IMR-90 (cell line): ENCODE measurements around the gene CRACR2B. TPM values are rescaled to one million over a fixed set of nuclear protein-coding genes. Genes with fewer than 3 reads are reported as not detected.

Experiments used
- ATAC-seq: fragments of 200-7000 bp; cut with Tn5 transposase; 2 replicates; pipeline ENCODE4 v1.9.1; 2020; ENCODE audit warnings: low read depth, mild to moderate bottlenecking, moderate library complexity
- BruUV-seq: library from RNA; stranded (reverse); fragments of 400-500 nt; replicated peaks from 2 replicates; lab custom pipeline; 2021; lab: Mats Ljungman, UMichigan
- CTCF ChIA-PET: fragments of 300-600 bp; formaldehyde crosslinking; extraction: SDS; loops from one replicate; lab custom pipeline; 2021; ENCODE audit warnings: antibody characterized with exemption; lab: Yijun Ruan, JAX
- POLR2A ChIA-PET: fragments of 300-600 bp; sonication (Branson Sonifier 250); formaldehyde crosslinking; loops from one replicate; lab custom pipeline; 2022; ENCODE audit warnings: antibody characterized with exemption; ENCODE audit not compliant: unreplicated experiment; lab: Charles Lee
- DNase-seq: peaks from one replicate; pipeline ENCODE4 v3.0.0; 2013
- H2AFZ ChIP-seq: replicated peaks from 2 replicates; pipeline ENCODE3; 2013; ENCODE audit warnings: low read length, mild to moderate bottlenecking; ENCODE audit not compliant: poor library complexity
- H2AK5ac ChIP-seq: 2 replicates; pipeline ENCODE4 v1.6.1; 2013; ENCODE audit warnings: low read depth, low read length, inconsistent platforms
- H2AK9ac ChIP-seq: replicated peaks from 2 replicates; pipeline ENCODE3; 2013; ENCODE audit warnings: mild to moderate bottlenecking, low read depth, low read length, moderate library complexity; ENCODE audit not compliant: poor library complexity
- H2BK120ac ChIP-seq: 2 replicates; pipeline ENCODE4 v1.6.1; 2013; ENCODE audit warnings: low read depth, low read length, inconsistent platforms
- H2BK15ac ChIP-seq: 3 replicates; pipeline ENCODE4 v1.6.1; 2013; ENCODE audit warnings: low read depth, low read length, inconsistent platforms
- H2BK20ac ChIP-seq: 2 replicates; pipeline ENCODE4 v1.6.1; 2013; ENCODE audit warnings: low read depth, mild to moderate bottlenecking, inconsistent platforms, low read length, moderate library complexity
- H2BK5ac ChIP-seq: 2 replicates; pipeline ENCODE4 v1.6.1; 2013; ENCODE audit warnings: mild to moderate bottlenecking, low read depth, low read length, inconsistent platforms; ENCODE audit not compliant: poor library complexity, severe bottlenecking
- H3K14ac ChIP-seq: replicated peaks from 2 replicates; pipeline ENCODE4 v1.6.1; 2013; ENCODE audit warnings: low read depth, low read length, inconsistent platforms
- H3K18ac ChIP-seq: 2 replicates; pipeline ENCODE4 v1.6.1; 2013; ENCODE audit warnings: low read depth, low read length, control low read depth
- H3K23ac ChIP-seq: 2 replicates; pipeline ENCODE4 v1.6.1; 2013; ENCODE audit warnings: low read depth, low read length, inconsistent platforms
- H3K27ac ChIP-seq: 2 replicates; pipeline ENCODE4 v1.5.1; 2013; ENCODE audit warnings: mild to moderate bottlenecking, control low read depth, low read length; ENCODE audit not compliant: insufficient read depth
- H3K27me3 ChIP-seq: 2 replicates; pipeline ENCODE4 v1.6.1; 2013; ENCODE audit warnings: low read length; ENCODE audit not compliant: control insufficient read depth, insufficient read depth
- H3K36me3 ChIP-seq: 2 replicates; pipeline ENCODE4 v1.6.1; 2013; ENCODE audit warnings: low read length, mixed read lengths; ENCODE audit not compliant: control insufficient read depth, insufficient read depth
- H3K4ac ChIP-seq: 2 replicates; pipeline ENCODE4 v1.6.1; 2013; ENCODE audit warnings: low read depth, low read length, inconsistent platforms
- H3K4me1 ChIP-seq: 2 replicates; pipeline ENCODE4 v1.6.1; 2013; ENCODE audit warnings: low read length, mixed read lengths; ENCODE audit not compliant: control insufficient read depth, insufficient read depth
- H3K4me2 ChIP-seq: 2 replicates; pipeline ENCODE4 v1.6.1; 2013; ENCODE audit warnings: low read depth, mild to moderate bottlenecking, control low read depth, low read length, moderate library complexity
- H3K4me3 ChIP-seq: 2 replicates; pipeline ENCODE4 v1.5.1; 2013; ENCODE audit warnings: low read depth, mild to moderate bottlenecking, control low read depth, low read length, moderate library complexity; ENCODE audit not compliant: insufficient read depth
- H3K56ac ChIP-seq: 2 replicates; pipeline ENCODE4 v1.6.1; 2013; ENCODE audit warnings: low read length, inconsistent platforms; ENCODE audit not compliant: insufficient read depth; ENCODE audit errors: extremely low read depth
- H3K79me1 ChIP-seq, 2 experiments: 2 replicates each; pipeline ENCODE4 v1.6.1; 2013; ENCODE audit warnings: low read length in 2 of 2, inconsistent platforms in 1 of 2, low read depth in 1 of 2
- H3K9ac ChIP-seq: 2 replicates; pipeline ENCODE4 v1.6.1; 2013; ENCODE audit warnings: low read depth, low read length, control low read depth
- H3K9me1 ChIP-seq: 2 replicates; pipeline ENCODE4 v1.6.1; 2013; ENCODE audit warnings: low read length, inconsistent platforms; ENCODE audit not compliant: insufficient read depth
- H3K9me3 ChIP-seq: 2 replicates; pipeline ENCODE4 v1.6.1; 2013; ENCODE audit warnings: low read length; ENCODE audit not compliant: control insufficient read depth, insufficient read depth
- H4K20me1 ChIP-seq: 2 replicates; pipeline ENCODE4 v1.6.1; 2013; ENCODE audit warnings: low read length, inconsistent platforms; ENCODE audit not compliant: insufficient read depth
- H4K5ac ChIP-seq: 2 replicates; pipeline ENCODE4 v1.6.1; 2013; ENCODE audit warnings: mild to moderate bottlenecking, low read depth, low read length, control low read depth
- H4K8ac ChIP-seq, 2 experiments: 2 replicates each; pipeline ENCODE4 v1.6.1; 2013; ENCODE audit warnings: low read depth in 2 of 2, low read length in 2 of 2, control low read depth in 1 of 2, inconsistent platforms in 1 of 2
- H4K91ac ChIP-seq: 2 replicates; pipeline ENCODE4 v1.6.1; 2013; ENCODE audit warnings: low read depth, low read length, inconsistent platforms; ENCODE audit not compliant: insufficient read depth
- BHLHE40 ChIP-seq: fragments of 150-350 bp; IDR thresholded peaks from 2 replicates; pipeline ENCODE4 v1.6.1; 2016; ENCODE audit warnings: mild to moderate bottlenecking, low read depth, low read length
- CEBPB ChIP-seq: IDR thresholded peaks from 2 replicates; pipeline ENCODE4 v1.6.1; 2012; ENCODE audit warnings: low read depth, low read length, improper control_type of control experiment
- CHD1 ChIP-seq: IDR thresholded peaks from 2 replicates; pipeline ENCODE4 v1.6.1; 2012; ENCODE audit warnings: low read depth, low read length, improper control_type of control experiment
- FOS ChIP-seq: fragments of 150-350 bp; IDR thresholded peaks from 2 replicates; pipeline ENCODE4 v1.6.1; 2016; ENCODE audit warnings: low read depth, low read length
- MAFK ChIP-seq: IDR thresholded peaks from 2 replicates; pipeline ENCODE4 v1.6.1; 2012; ENCODE audit warnings: low read depth, low read length, improper control_type of control experiment
- MAZ ChIP-seq: IDR thresholded peaks from 2 replicates; pipeline ENCODE4 v1.6.1; 2012; ENCODE audit warnings: low read depth, mild to moderate bottlenecking, low read length, improper control_type of control experiment, moderate library complexity, borderline replicate concordance
- NFE2L2 ChIP-seq: fragments of 150-350 bp; IDR thresholded peaks from 2 replicates; pipeline ENCODE4 v1.6.1; 2016; ENCODE audit warnings: low read depth, mild to moderate bottlenecking, low read length
- POLR2A ChIP-seq: IDR thresholded peaks from 2 replicates; pipeline ENCODE4 v1.6.1; 2012; ENCODE audit warnings: mild to moderate bottlenecking, low read depth, low read length
- RCOR1 ChIP-seq: IDR thresholded peaks from 2 replicates; pipeline ENCODE4 v1.6.1; 2012; ENCODE audit warnings: mild to moderate bottlenecking, low read length, improper control_type of control experiment; ENCODE audit not compliant: insufficient replicate concordance
- RFX5 ChIP-seq: IDR thresholded peaks from 2 replicates; pipeline ENCODE4 v1.8.0; 2012; ENCODE audit warnings: low read depth, mild to moderate bottlenecking, low read length, moderate library complexity
- SMC3 ChIP-seq: fragments of 150-350 bp; IDR thresholded peaks from 2 replicates; pipeline ENCODE4 v1.6.1; 2016; ENCODE audit warnings: low read depth, mild to moderate bottlenecking, antibody characterized with exemption, low read length, moderate library complexity
- WGBS, 2 experiments: methylation state at CpG; one replicate each; pipeline versions ENCODE4 v1.1.5 to v1.1.7; 2013; ENCODE audit warnings: missing lambda C conversion rate in 2 of 2; ENCODE audit not compliant: insufficient read length in 1 of 2; ENCODE audit errors: extremely low coverage in 2 of 2; 5-methylcytosine and 5-hydroxymethylcytosine counted together
- dilution Hi-C: fragments of 300-500 bp; cut with HindIII; formaldehyde crosslinking; loops from one replicate; pipeline ENCODE4 v1.14.3; 2018; ENCODE audit warnings: low sequenced_read_pairs; ENCODE audit not compliant: unreplicated experiment
- in situ Hi-C: fragments of 300-500 bp; cut with MboI; formaldehyde crosslinking; loops from 3 replicates; pipeline ENCODE4 v1.14.3; 2019; ENCODE audit warnings: low sequenced_read_pairs, inconsistent platforms, mixed read lengths
- intact Hi-C: fragments of 100-400 bp; cut with micrococcal nuclease; formaldehyde crosslinking; loops from 2 replicates; pipeline ENCODE4 v1.10.0; 2022
- polyA plus RNA-seq, 3 experiments: library from polyadenylated mRNA; depleted of rRNA; stranded (reverse); fragments of >200 nt; gene quantifications; 2 replicates each; pipeline ENCODE4 v1.2.3, GENCODE V29; 2012; ENCODE audit warnings: low replicate concordance in 1 of 3
- total RNA-seq: library from RNA; depleted of rRNA; stranded (reverse); fragments of >200 nt; gene quantifications from 2 replicates; pipeline ENCODE4 v1.2.3, GENCODE V29; 2012
- TF ChIP-seq, protein P1 (sequence below): conservative IDR thresholded peaks from 2 replicates; pipeline ENCODE4 v1.5.1; 2012; ENCODE audit warnings: mild to moderate bottlenecking, low read depth, low read length, improper control_type of control experiment
- TF ChIP-seq, protein P2 (sequence below): fragments of 150-350 bp; IDR thresholded peaks from 2 replicates; pipeline ENCODE4 v1.6.1; 2017; ENCODE audit warnings: mild to moderate bottlenecking, antibody characterized with exemption, low read length, low read depth
- TF ChIP-seq, protein P3 (sequence below): fragments of 150-350 bp; IDR thresholded peaks from 2 replicates; pipeline ENCODE4 v1.6.1; 2016; ENCODE audit warnings: low read depth, mild to moderate bottlenecking, low read length, moderate library complexity, borderline replicate concordance

CRACR2B gene
- total and polyA plus RNA-seq, 2 of the 4 experiments (the other 2 are of a cell fraction): 0.54 to 2.5 TPM

DNA sequence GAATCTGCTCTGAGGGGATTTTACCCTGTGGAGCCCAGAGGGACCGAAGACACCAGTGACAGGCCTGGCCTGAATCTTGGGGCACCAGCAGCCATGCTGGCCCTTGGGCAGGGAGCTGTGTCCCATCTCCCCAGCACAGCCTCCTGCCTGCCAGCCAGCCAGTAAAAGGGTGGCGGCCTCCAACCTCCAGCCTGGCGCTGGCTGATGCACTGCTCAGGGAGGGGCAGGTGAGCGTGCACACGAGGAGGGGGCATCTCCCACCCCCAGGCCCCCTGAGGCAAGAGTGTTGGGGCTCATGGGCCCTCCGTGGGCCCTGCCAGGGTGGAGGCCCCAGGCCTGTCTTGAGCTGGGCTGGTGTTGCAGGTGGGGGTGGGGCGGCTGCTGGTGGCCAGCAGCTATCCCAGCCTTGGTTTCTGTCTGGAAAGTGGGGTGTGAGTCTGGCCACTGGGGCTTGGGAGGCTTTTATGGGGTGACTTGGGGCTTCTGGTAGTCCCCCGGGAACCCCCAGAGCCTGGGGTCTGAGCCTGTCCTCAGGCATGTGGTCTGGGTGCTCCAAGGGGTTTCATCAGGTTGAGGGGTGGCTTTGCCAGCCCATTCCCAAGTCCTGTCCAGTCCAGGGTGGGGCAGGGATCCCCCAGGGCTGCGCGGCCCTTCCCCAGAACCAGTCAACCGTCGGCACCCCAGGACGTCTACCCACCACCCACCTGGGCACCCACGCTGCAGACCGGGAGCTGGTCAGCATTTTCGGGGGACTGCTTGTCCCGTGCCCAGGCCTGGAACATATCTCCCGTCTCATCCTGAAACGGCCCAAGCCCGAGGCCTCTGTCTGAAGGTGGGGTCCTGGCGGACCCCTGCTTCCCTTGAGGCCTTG is 32.8 kb downstream of the CRACR2B start:
- CTCF ChIA-PET: interaction anchor here (0.6 kb wide), 1 partner anchor 38 kb away, joined by 3 read pairs; no protein-coding TSS in a partner anchor
- Histone ChIP-seq H2AFZ (no peak overlapping the region), H4K91ac (no peak overlapping the region), H3K4ac (no peak overlapping the region), H3K79me1 (peaks cover 24 to 81% of the 10 kb centered on the region in 2 experiments), H3K9me3 (no peaks in the 10 kb centered on the region), H3K4me3 (no peak overlapping the region), H2AK9ac (peak overlapping the region; percentile 53), H3K18ac (no peak overlapping the region), H2BK15ac (no peak overlapping the region), H3K27me3 (no peaks in the 10 kb centered on the region), H3K4me2 (no peak overlapping the region; the same call in 1 of the 2 replicates), H2AK5ac (peak overlapping the region; percentile 31; the same call in 1 of the 2 replicates), H4K20me1 (peaks cover 60% of the 10 kb centered on the region), H3K9me1 (peaks cover 3% of the 10 kb centered on the region; the same call in 1 of the 2 replicates), H2BK5ac (no peak overlapping the region), H3K23ac (no peak overlapping the region), H3K36me3 (peaks cover 31% of the 10 kb centered on the region), H3K14ac (no peak overlapping the region), H3K9ac (no peak overlapping the region), H4K8ac (0 out of 4 replicates have a peak overlapping the region, but pooled peaks of 1 of the 2 experiments have one; percentile 57), H3K56ac (no peak overlapping the region), H4K5ac (no peak overlapping the region), H2BK20ac (no peak overlapping the region), H2BK120ac (no peak overlapping the region), H3K27ac (no peak overlapping the region), H3K4me1 (peaks cover 12% of the 10 kb centered on the region)
- no TSS peak for BruUV-seq
- POLR2A ChIA-PET: interaction anchor here (0.6 to 1.3 kb wide), 2 partner anchors 16 to 723 kb away, joined by 3 to 12 read pairs; no protein-coding TSS in a partner anchor
- dilution Hi-C loops: no loop called here
- WGBS, 2 experiments: 83% methylated on average over 11 of the region's 21 CpGs; no CpG with 5 or more reads in 1 of the 2 experiments
- ATAC-seq (no peak), DNase-seq (no peak)
- in situ Hi-C loops: no loop called here
- intact Hi-C loops: no loop called here
- TF ChIP-seq POLR2A (no peak), CHD1 (no peak), NFE2L2 (no peak), MAFK (no peak), CEBPB (no peak), RCOR1 (no peak), RFX5 (no peak), FOS (no peak), MAZ (no peak), SMC3 (no peak), BHLHE40 (no peak)
- TF ChIP-seq, protein P1, sequence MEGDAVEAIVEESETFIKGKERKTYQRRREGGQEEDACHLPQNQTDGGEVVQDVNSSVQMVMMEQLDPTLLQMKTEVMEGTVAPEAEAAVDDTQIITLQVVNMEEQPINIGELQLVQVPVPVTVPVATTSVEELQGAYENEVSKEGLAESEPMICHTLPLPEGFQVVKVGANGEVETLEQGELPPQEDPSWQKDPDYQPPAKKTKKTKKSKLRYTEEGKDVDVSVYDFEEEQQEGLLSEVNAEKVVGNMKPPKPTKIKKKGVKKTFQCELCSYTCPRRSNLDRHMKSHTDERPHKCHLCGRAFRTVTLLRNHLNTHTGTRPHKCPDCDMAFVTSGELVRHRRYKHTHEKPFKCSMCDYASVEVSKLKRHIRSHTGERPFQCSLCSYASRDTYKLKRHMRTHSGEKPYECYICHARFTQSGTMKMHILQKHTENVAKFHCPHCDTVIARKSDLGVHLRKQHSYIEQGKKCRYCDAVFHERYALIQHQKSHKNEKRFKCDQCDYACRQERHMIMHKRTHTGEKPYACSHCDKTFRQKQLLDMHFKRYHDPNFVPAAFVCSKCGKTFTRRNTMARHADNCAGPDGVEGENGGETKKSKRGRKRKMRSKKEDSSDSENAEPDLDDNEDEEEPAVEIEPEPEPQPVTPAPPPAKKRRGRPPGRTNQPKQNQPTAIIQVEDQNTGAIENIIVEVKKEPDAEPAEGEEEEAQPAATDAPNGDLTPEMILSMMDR: no peak
- TF ChIP-seq, protein P2, sequence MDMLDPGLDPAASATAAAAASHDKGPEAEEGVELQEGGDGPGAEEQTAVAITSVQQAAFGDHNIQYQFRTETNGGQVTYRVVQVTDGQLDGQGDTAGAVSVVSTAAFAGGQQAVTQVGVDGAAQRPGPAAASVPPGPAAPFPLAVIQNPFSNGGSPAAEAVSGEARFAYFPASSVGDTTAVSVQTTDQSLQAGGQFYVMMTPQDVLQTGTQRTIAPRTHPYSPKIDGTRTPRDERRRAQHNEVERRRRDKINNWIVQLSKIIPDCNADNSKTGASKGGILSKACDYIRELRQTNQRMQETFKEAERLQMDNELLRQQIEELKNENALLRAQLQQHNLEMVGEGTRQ: no peak
- TF ChIP-seq, protein P3, sequence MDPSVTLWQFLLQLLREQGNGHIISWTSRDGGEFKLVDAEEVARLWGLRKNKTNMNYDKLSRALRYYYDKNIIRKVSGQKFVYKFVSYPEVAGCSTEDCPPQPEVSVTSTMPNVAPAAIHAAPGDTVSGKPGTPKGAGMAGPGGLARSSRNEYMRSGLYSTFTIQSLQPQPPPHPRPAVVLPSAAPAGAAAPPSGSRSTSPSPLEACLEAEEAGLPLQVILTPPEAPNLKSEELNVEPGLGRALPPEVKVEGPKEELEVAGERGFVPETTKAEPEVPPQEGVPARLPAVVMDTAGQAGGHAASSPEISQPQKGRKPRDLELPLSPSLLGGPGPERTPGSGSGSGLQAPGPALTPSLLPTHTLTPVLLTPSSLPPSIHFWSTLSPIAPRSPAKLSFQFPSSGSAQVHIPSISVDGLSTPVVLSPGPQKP: no peak
